ENCODE data around the gene PARP8. TPM values are rescaled to one million over a fixed set of nuclear protein-coding genes. Genes with fewer than 3 reads are reported as not detected.
"Not testable (repeated sequence)": the region's sequence is repeated elsewhere in the genome, so short reads cannot be mapped to it uniquely, and the experiment has no call there.

The PARP8 gene
- total RNA-seq (2014; rRNA removed; shearing (Covaris generic)), result 5.7 and 12.8 TPM in 2 replicates

DNA sequence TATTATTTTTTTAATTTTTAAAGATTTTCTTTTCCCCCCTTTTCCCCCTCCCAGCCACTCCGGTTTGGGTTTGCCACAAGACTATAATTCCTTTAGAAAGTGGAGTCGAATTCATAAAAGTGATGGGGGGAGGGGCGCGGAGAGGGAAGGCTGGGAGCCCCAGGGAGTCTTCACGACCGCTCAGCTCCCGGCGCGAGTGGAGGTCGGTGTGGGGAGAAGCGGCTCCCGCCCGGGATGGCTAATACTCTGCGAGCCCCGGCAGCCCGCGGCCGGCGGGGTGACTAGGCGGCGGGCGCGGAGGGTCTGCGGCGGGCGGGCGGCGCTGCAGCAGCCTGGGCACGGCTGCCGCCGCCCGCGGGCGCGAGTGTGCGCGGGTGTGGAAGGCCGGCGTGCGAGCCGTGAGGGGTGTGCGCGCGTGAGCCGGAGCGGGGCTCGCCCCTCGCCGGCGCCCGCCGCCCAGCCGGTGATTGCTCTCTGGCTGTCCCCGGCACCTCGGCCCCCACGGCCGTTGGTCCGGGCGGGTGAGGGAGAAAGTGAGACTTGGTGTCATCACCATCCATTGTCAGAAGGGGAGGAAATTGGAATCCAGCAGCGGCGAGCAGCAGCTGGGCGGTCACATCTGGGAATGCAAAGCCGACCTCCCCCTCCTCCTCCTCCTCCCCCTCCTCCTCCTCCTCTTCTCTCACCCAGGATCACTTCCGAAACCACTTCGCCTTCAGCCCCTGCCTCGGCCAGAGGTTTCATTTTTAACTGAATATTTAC is at the start of gene PARP8:
Gene PARP8, plus strand, starts transcription at position 377 of the 762 bp plus-strand sequence. CDS start 459 bp downstream, outside the sequence.
- DNase-seq (ENCODE audit: low spot score), result peak; percentile 47

GRCh38 chr5:50623666-50624065 is 42.8 kb upstream of the PARP8 start:
- DNase-seq (ENCODE audit: low spot score), result no peak

DNA sequence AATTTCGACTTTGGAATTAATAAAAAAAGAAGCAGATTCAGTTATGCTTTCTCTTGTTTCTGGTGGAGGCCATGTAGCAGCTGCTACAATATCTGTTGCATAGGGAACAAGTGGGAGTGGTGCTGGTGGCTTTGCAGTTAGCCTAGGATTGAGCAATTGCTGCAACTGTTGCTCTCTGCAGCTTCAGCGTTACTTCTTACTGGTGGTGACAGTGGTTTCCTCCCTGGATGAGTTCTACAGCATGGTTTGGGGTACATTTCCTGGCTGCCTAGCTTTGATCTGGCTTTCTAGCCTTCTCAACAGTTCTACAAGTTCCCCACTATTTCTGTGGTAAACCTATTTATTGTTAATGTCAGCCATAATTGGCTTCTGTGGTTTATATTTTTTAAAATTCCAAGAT is 31.6 kb upstream of the PARP8 start:
- not testable (repeated sequence) for DNase-seq (ENCODE audit: low spot score)

DNA sequence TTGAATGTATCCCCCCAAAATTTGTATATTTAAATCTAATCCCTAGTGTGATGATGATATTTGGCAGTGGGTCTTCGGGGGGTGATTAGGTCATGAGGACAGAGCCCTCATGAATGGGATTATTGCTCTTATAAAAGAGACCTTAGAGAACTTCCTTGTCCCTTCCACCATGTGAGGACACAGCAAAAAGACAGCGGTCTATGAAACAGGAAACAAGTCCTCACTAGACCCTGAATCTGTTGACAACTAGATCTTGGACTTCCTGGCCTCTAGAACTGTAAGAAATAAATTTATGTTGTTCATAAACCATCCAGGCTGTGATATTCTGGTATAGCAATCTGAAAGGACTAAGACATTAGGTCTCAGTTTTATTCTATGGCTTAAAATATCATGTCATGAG is 28.9 kb upstream of the PARP8 start:
- DNase-seq (ENCODE audit: low spot score), result not testable (repeated sequence)

DNA sequence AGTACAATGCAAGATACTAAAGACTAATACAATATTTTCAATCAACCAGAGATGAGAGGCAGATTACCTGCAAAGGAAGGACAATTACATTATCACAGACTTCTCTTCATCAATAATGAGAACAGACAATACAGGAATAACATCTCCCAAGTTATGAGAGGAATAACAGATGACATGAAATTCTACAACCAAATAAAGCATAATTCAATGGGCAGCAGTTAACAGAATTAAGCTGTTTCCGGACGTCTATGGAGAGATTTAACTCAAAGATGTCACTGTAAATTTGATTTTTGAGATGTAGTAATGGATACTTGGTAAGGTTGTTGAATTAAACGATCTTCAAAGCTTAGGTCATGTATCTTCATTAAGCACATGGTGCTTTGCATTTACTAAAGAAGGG is 19.8 kb upstream of the PARP8 start:
- DNase-seq (ENCODE audit: low spot score), result no peak

DNA sequence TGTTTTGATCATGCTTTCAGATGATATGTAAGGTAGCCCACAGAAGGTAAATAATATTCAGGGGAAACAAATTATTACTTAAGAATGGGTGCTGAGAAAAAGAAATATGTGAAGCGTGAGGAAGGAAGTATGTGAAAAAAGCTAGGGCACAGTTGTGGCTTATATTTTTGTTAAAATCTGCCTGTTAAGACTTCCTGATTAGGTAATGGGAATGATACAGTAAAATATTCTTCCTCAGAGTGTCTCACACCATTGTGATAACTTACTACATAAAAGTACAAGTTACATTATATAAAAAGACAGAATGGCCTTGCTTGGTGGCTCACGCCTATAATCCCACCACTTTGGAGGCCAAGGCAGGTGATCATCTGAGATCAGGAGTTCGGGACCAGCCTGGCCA is 18.7 kb upstream of the PARP8 start:
- no peak for DNase-seq (ENCODE audit: low spot score)

DNA sequence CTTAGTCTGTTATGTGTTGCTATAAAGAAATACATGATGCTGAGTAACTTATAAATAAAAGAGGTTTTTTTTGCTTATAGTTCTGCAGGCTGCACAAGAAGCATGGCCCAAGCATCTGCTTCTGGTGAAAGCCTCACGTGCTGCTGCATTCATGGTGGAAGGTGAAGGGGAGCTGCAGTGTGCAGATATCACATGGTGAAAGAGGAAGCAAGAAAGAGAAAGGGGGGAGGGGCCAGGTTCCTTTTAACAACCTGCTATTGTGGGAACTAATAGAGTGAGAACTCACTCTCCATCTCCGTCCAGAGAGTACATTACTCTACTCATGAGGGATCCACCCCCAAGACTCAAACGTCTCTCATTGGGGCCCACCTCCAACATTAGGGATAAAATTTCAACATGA is 12.5 kb upstream of the PARP8 start:
- no peak for DNase-seq (ENCODE audit: low spot score)

GRCh38 chr5:50655067-50655809 is 11.2 kb upstream of the PARP8 start:
- DNase-seq (ENCODE audit: low spot score), result no peak

DNA sequence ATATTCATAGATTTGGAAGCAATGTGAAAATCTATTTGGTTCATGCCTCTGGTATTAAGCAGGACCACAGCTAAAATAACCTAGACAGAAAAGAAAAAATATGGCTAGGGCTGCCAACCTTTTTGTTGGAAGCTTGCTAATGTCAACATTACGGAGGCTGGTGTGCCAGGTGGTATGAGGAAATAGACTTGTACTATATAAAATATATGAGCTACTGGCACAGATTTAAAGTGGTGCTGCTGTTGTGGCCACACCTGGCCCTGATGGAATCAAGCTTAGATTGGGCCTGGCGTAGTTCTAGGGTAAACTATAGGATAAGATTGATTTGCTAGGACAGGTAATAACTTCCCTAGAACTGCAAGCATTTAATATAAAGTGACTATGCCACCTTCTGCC is 10.6 kb upstream of the PARP8 start:
- DNase-seq (ENCODE audit: low spot score), result no peak

GRCh38 chr5:50657044-50657443 is 9.4 kb upstream of the PARP8 start:
- no peak for DNase-seq (ENCODE audit: low spot score)

DNA sequence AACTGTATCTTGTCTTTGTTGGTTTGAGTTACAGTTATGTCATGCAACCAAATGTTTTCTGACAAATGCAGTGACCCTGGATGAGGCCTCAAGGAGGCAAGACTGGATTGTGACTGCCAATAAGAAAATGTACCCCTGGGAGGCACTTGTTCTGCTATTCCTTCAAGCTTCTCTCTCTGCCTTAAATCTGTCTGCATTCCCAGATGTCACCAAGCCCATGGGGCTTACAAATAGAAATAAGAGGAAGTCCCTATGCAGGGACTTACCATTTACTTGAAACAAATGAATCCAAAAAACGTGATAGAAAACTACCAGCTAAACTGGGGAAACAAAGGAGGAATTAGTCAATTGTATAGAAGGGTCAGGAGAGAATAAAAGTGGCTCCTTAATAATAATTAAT is 8.2 kb upstream of the PARP8 start:
- no peak for DNase-seq (ENCODE audit: low spot score)

GRCh38 chr5:50663636-50664035 is 2.8 kb upstream of the PARP8 start:
- no peak for DNase-seq (ENCODE audit: low spot score)

DNA sequence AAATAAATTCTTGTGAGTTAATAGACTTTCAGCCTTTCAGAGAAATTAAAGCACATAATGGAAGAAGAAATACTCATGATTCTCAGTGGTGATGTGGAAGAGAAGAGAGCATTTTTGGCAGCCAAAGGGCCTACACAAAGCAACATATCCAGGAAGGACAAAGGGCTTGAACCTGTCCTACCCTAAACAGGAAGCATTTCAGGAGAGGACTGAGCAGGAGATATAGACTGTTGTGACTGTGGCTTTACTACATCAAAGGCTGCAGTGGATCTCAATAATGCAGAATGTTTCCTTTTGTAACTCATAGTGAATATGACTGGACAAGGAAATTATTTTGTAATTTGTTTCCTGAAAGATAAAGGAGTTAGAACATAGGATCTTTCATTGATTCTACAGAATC is 1.3 kb upstream of the PARP8 start:
- no peak for DNase-seq (ENCODE audit: low spot score)

- not testable (repeated sequence) for DNase-seq (ENCODE audit: low spot score)
These were observed 655 bp upstream of the PARP8 start for GRCh38 chr5:50665761-50666202.

GRCh38 chr5:50667023-50667652 is 701 bp downstream of the PARP8 start:
- peak; percentile 3 for DNase-seq (ENCODE audit: low spot score)

GRCh38 chr5:50667653-50668595 is 1.5 kb downstream of the PARP8 start:
- DNase-seq (ENCODE audit: low spot score), result peak; percentile 51

GRCh38 chr5:50668636-50669035 is 2.2 kb downstream of the PARP8 start:
- not testable (repeated sequence) for DNase-seq (ENCODE audit: low spot score)

DNA sequence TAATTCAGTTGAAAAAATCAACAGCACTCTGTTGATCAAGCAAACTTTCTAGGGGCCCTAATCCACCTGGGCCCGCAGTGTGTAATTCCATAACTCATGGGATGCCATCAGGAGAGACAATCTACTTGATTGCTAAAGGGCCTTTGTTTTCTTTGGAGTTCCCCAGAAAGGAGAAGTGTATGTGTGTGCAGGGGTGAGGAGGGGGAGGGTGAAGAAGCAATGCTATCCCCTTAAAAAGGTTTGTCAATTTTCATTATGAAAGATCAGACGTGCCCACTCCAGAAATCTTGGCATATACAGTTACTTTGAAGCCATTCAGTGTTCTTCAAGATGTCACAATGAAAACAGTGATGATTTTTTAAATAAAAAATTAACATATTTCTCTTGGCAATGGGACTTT is 6.2 kb downstream of the PARP8 start:
- no peak for DNase-seq (ENCODE audit: low spot score)

DNA sequence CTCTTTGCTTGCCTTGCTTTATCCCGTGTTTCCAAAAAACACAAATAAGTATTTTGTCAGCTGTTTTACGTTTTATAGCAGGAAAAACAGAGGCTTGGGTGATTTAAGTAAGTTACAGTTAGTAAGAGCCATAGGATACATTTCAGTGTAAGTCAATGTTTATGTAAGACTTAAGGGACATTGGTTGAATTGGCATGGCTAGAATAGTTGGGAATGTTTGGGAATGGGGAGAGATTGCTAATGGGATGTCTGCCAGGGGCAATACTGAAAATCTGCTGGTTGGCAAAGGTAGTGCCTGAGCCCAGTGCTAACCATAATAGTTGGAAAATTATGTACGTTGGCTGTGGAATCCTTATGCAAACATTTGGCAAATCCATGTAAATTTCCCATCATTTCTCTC is 7.0 kb downstream of the PARP8 start:
- not testable (repeated sequence) for DNase-seq (ENCODE audit: low spot score)

GRCh38 chr5:50675385-50675784 is 8.9 kb downstream of the PARP8 start:
- DNase-seq (ENCODE audit: low spot score), result no peak

- not testable (repeated sequence) for DNase-seq (ENCODE audit: low spot score)
These were observed 13.1 kb downstream of the PARP8 start for GRCh38 chr5:50679554-50679953.
